Astrocyte (in vitro differentiated cells and primary cell): Measurements from ENCODE around the gene ZNF70. TPM values are rescaled to one million over a fixed set of nuclear protein-coding genes. Genes with fewer than 3 reads are reported as not detected.

Experiments
- DNase-seq: peaks from one replicate; pipeline ENCODE4 v3.0.0-alpha.2; 2010; ENCODE audit warnings: low read depth
- FAIRE-seq: peaks from 2 replicates; lab custom pipeline; 2011; peaks lifted over from hg19 to GRCh38; lab: Jason Lieb, UNC
- H2AFZ ChIP-seq: 2 replicates; pipeline ENCODE4 v1.6.0; 2012; ENCODE audit warnings: low read depth, low read length, inconsistent platforms
- H3K27ac ChIP-seq: 2 replicates; pipeline ENCODE4 v1.5.1; 2011; ENCODE audit warnings: low read depth, low read length, inconsistent platforms
- H3K27me3 ChIP-seq: 2 replicates; pipeline ENCODE4 v1.6.0; 2011; ENCODE audit warnings: low read length, inconsistent platforms; ENCODE audit not compliant: insufficient read depth
- H3K36me3 ChIP-seq: 2 replicates; pipeline ENCODE4 v1.5.1; 2011; ENCODE audit warnings: low read length, inconsistent platforms; ENCODE audit not compliant: insufficient read depth
- H3K4me1 ChIP-seq: 2 replicates; pipeline ENCODE4 v1.5.1; 2011; ENCODE audit warnings: low read length, inconsistent platforms; ENCODE audit not compliant: insufficient read depth
- H3K4me2 ChIP-seq: 2 replicates; pipeline ENCODE4 v1.6.0; 2012; ENCODE audit warnings: low read length, inconsistent platforms
- H3K4me3 ChIP-seq: 2 replicates; pipeline ENCODE4 v1.5.1; 2011; ENCODE audit warnings: low read depth, mild to moderate bottlenecking, low read length, inconsistent platforms; ENCODE audit not compliant: insufficient read depth
- H3K79me2 ChIP-seq: 2 replicates; pipeline ENCODE4 v1.6.0; 2012; ENCODE audit warnings: mild to moderate bottlenecking, low read length, inconsistent platforms; ENCODE audit not compliant: insufficient read depth
- H3K9ac ChIP-seq: 2 replicates; pipeline ENCODE4 v1.6.0; 2012; ENCODE audit warnings: mild to moderate bottlenecking, low read length, inconsistent platforms
- H3K9me3 ChIP-seq: 2 replicates; pipeline ENCODE4 v1.5.1; 2012; ENCODE audit warnings: low read depth, mild to moderate bottlenecking, low read length, inconsistent platforms; ENCODE audit not compliant: insufficient read depth
- H4K20me1 ChIP-seq: 2 replicates; pipeline ENCODE4 v1.6.0; 2012; ENCODE audit warnings: low read length, inconsistent platforms; ENCODE audit not compliant: insufficient read depth
- H3K27ac Mint-ChIP-seq: one replicate; pipeline ENCODE4 v1.8.0; 2021; ENCODE audit warnings: mild to moderate bottlenecking, mixed read lengths; ENCODE audit not compliant: unreplicated experiment
- H3K27me3 Mint-ChIP-seq: one replicate; pipeline ENCODE4 v1.8.0; 2021; ENCODE audit warnings: low read depth, mixed read lengths; ENCODE audit not compliant: unreplicated experiment
- H3K36me3 Mint-ChIP-seq: one replicate; pipeline ENCODE4 v1.8.0; 2021; ENCODE audit warnings: low read depth, mixed read lengths; ENCODE audit not compliant: unreplicated experiment
- H3K4me1 Mint-ChIP-seq: one replicate; pipeline ENCODE4 v1.8.0; 2021; ENCODE audit warnings: low read depth, mixed read lengths; ENCODE audit not compliant: unreplicated experiment
- H3K4me3 Mint-ChIP-seq: one replicate; pipeline ENCODE4 v1.8.0; 2021; ENCODE audit warnings: mild to moderate bottlenecking, moderate library complexity, mixed read lengths; ENCODE audit not compliant: unreplicated experiment
- H3K9me3 Mint-ChIP-seq: one replicate; pipeline ENCODE4 v1.8.0; 2021; ENCODE audit warnings: mild to moderate bottlenecking, mixed read lengths; ENCODE audit not compliant: unreplicated experiment
- CTCF ChIP-seq: IDR thresholded peaks from 2 replicates; pipeline ENCODE4 v1.5.1; 2011; ENCODE audit warnings: low read depth, mild to moderate bottlenecking, inconsistent platforms, low read length, moderate library complexity; ENCODE audit not compliant: insufficient read depth
- EZH2 ChIP-seq: IDR thresholded peaks from 2 replicates; pipeline ENCODE4 v1.6.1; 2012; ENCODE audit warnings: mild to moderate bottlenecking, low read length, inconsistent platforms; ENCODE audit not compliant: insufficient read depth
- total RNA-seq: library from RNA; stranded (reverse); gene quantifications from 2 replicates; pipeline ENCODE4 v1.2.1, GENCODE V29; 2021

The ZNF70 gene
- total RNA-seq, 1 donor from 2014 or later: 8.8 TPM

- FAIRE-seq (no peak), DNase-seq (no peak)
- H3K79me2 ChIP-seq: peaks cover 11% of the 10 kb centered on the region
- H3K36me3 ChIP-seq: no peaks in the 10 kb centered on the region
- TF ChIP-seq CTCF (no peak), EZH2 (no peak)
- peaks cover 4% of the 10 kb centered on the region for H3K4me1 Mint-ChIP-seq
- H3K9me3 Mint-ChIP-seq: no peaks in the 10 kb centered on the region
- H3K9ac ChIP-seq: no peak overlapping the region
- H3K27me3 ChIP-seq: no peaks in the 10 kb centered on the region
- no peaks in the 10 kb centered on the region for H3K9me3 ChIP-seq
- H3K27ac ChIP-seq: no peak overlapping the region
- H3K36me3 Mint-ChIP-seq: no peaks in the 10 kb centered on the region
- peak overlapping the region; percentile 79 for H3K4me3 Mint-ChIP-seq
- H3K4me3 ChIP-seq: no peak overlapping the region
- H3K4me2 ChIP-seq: no peak overlapping the region
- H3K27me3 Mint-ChIP-seq: no peaks in the 10 kb centered on the region
- H3K27ac Mint-ChIP-seq: no peak overlapping the region
- H3K4me1 ChIP-seq: peaks cover 3% of the 10 kb centered on the region
- no peak overlapping the region for H2AFZ ChIP-seq
- H4K20me1 ChIP-seq: peaks cover 6% of the 10 kb centered on the region
These were observed 1.3 kb upstream of the ZNF70 start for GRCh38 chr22:23752090-23752691.

- peaks cover 15% of the 10 kb centered on the region for H3K79me2 ChIP-seq
- no peaks in the 10 kb centered on the region for H3K36me3 ChIP-seq
- peak overlapping the region; percentile 99 for H3K4me2 ChIP-seq
- no peaks in the 10 kb centered on the region for H3K9me3 ChIP-seq
- peaks cover 3% of the 10 kb centered on the region for H3K36me3 Mint-ChIP-seq
- peaks cover 3% of the 10 kb centered on the region for H3K4me1 ChIP-seq
- peak overlapping the region; percentile 78 for H3K4me3 ChIP-seq
- peaks cover 10% of the 10 kb centered on the region for H4K20me1 ChIP-seq
- H3K9me3 Mint-ChIP-seq: no peaks in the 10 kb centered on the region
- H3K4me3 Mint-ChIP-seq: peak overlapping the region; percentile 84
- DNase-seq (no peak), FAIRE-seq (no peak)
- TF ChIP-seq EZH2: no peak
- no peak for TF ChIP-seq CTCF
- no peaks in the 10 kb centered on the region for H3K27me3 ChIP-seq
- peaks cover 4% of the 10 kb centered on the region for H3K4me1 Mint-ChIP-seq
- peak overlapping the region; percentile 98 for H2AFZ ChIP-seq
- no peaks in the 10 kb centered on the region for H3K27me3 Mint-ChIP-seq
- H3K27ac Mint-ChIP-seq: peak overlapping the region; percentile 18
- peak overlapping the region; percentile 92 for H3K9ac ChIP-seq
- peak overlapping the region; percentile 80 for H3K27ac ChIP-seq
These were observed 607 bp upstream of the ZNF70 start for GRCh38 chr22:23751441-23751996.

GRCh38 chr22:23750367-23750713 is 572 bp downstream of the ZNF70 start:
- Histone ChIP-seq H3K27ac (peak overlapping the region; percentile 18), H3K4me2 (peak overlapping the region; percentile 99), H3K79me2 (peaks cover 15% of the 10 kb centered on the region), H3K9me3 (no peaks in the 10 kb centered on the region), H3K27me3 (no peaks in the 10 kb centered on the region), H3K9ac (peak overlapping the region; percentile 92), H3K4me1 (peaks cover 3% of the 10 kb centered on the region), H3K36me3 (no peaks in the 10 kb centered on the region), H4K20me1 (peaks cover 18% of the 10 kb centered on the region), H3K4me3 (peak overlapping the region; percentile 78), H2AFZ (peak overlapping the region; percentile 91)
- Mint-ChIP-seq H3K4me3 (peak overlapping the region; percentile 91), H3K27me3 (no peaks in the 10 kb centered on the region), H3K9me3 (no peaks in the 10 kb centered on the region), H3K27ac (peak overlapping the region; percentile 81), H3K36me3 (peaks cover 3% of the 10 kb centered on the region), H3K4me1 (peaks cover 4% of the 10 kb centered on the region)
- TF ChIP-seq EZH2 (no peak), CTCF (no peak)
- no peak for DNase-seq
- FAIRE-seq: no peak
